DOHH2 (cell line): ENCODE results near the gene TXLNB.

Experiments
- CTCF ChIP-seq: fragments of 200-600 bp; sonication (generic); IDR thresholded peaks from one replicate; pipeline ENCODE4 v1.5.1; 2014; ENCODE audit warnings: antibody characterized with exemption, mild to moderate bottlenecking, low read depth, low read length; ENCODE audit not compliant: poor library complexity, severe bottlenecking
- EZH2phosphoT487 ChIP-seq: fragments of 200-600 bp; sonication (generic); IDR thresholded peaks from 2 replicates; pipeline ENCODE4 v1.6.1; 2017; ENCODE audit warnings: borderline replicate concordance, mild to moderate bottlenecking, antibody characterized with exemption, low read length, moderate library complexity, mixed read lengths

GRCh38 chr6:139287868-139288267 lies 3.9 kb downstream of the TXLNB start:
- TF ChIP-seq CTCF, result no peak
- no peak for TF ChIP-seq EZH2phosphoT487
